ENCODE results near the gene DDA1. TPM values are rescaled to one million over a fixed set of nuclear protein-coding genes. Genes with fewer than 3 reads are reported as not detected.
A peak's percentile ranks its signal among the peaks of the same experiment; 100 is the strongest.

DDA1 gene
- total and polyA plus RNA-seq, 10 donors = 10.5 to 42.2 (median 23.5) TPM

GRCh38 chr19:17325133-17325532, 15.8 kb downstream of the DDA1 start:
- Histone ChIP-seq H3K36me3 (peaks cover 0 to 38% (median 21%) of the 10 kb centered on the region in 6 donors), H3K9me3 (no peaks in the 10 kb centered on the region), H3K4me1 (peaks cover 8 to 47% (median 29%) of the 10 kb centered on the region in 6 donors), H3K27ac (no peak overlapping the region), H3K27me3 (replicated peaks in 1 of 7) (peaks cover 0 to 21% (median 15%) of the 10 kb centered on the region in 7 donors), H3K4me3 (no peak overlapping the region)
- intact Hi-C loops (cut with DNase I; ENCODE audit: low total_unique reads) = no loop called here
- 92 to 97% (median 95%) methylated on average over 13 to 20 of the region's 20 CpGs for WGBS, 5 donors
- no peak for DNase-seq
- peak in 1 of 3 donors; percentile 38 for TF ChIP-seq POLR2AphosphoS5 (IDR thresholded peaks at IDR 0.05)
- TF ChIP-seq, protein P1, sequence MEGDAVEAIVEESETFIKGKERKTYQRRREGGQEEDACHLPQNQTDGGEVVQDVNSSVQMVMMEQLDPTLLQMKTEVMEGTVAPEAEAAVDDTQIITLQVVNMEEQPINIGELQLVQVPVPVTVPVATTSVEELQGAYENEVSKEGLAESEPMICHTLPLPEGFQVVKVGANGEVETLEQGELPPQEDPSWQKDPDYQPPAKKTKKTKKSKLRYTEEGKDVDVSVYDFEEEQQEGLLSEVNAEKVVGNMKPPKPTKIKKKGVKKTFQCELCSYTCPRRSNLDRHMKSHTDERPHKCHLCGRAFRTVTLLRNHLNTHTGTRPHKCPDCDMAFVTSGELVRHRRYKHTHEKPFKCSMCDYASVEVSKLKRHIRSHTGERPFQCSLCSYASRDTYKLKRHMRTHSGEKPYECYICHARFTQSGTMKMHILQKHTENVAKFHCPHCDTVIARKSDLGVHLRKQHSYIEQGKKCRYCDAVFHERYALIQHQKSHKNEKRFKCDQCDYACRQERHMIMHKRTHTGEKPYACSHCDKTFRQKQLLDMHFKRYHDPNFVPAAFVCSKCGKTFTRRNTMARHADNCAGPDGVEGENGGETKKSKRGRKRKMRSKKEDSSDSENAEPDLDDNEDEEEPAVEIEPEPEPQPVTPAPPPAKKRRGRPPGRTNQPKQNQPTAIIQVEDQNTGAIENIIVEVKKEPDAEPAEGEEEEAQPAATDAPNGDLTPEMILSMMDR (IDR thresholded peaks at IDR 0.05 in 8 of 11, conservative IDR thresholded peaks at IDR 0.05 in 3 of 11) = no peak

DNA sequence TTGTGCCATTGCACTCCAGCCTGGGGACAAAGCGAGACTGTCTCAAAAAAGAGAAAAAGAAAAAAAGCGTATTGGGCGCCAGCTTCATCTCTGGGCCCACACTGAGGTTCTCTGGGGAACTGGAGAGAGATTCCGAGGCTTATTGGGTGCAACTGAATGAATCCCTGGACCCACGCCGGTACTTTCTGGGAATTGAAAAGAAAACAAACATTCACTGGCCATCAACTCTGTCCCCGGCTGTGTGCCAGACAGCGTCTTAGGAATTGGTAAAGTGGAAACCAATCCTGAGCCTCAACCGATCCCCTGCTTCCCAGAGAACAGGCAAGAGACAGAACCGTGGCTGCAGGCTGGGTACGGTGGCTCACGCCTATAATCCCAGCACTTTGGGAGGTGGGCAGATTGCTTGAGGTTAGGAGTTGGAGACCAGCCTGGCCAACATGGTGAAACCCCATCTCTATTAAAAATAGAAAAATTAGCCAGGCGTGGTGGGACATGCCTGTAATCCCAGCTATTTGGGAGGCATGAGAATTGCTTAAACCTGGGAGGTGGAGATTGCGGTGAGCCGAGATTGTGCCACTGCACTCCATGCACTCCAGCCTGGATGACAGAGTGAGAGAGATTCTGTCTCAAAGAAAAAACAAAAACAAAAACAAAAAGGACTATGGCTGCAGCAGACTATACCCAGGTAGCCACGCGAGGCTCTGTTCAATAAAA, 16.7 kb downstream of the DDA1 start:
- 86 to 97% (median 91%) methylated on average over 17 of the region's 17 CpGs for WGBS, 5 donors
- Histone ChIP-seq H3K4me3 (no peak overlapping the region), H3K27ac (no peak overlapping the region), H3K36me3 (peaks cover 0 to 33% (median 12%) of the 10 kb centered on the region in 6 donors), H3K27me3 (replicated peaks in 1 of 7) (peaks cover 0 to 30% (median 21%) of the 10 kb centered on the region in 7 donors), H3K9me3 (no peaks in the 10 kb centered on the region), H3K4me1 (peaks cover 8 to 49% (median 29%) of the 10 kb centered on the region in 6 donors)
- TF ChIP-seq, protein P1 (IDR thresholded peaks at IDR 0.05 in 8 of 11, conservative IDR thresholded peaks at IDR 0.05 in 3 of 11) = no peak
- DNase-seq = no peak
- intact Hi-C loops (cut with DNase I; ENCODE audit: low total_unique reads) = no loop called here

GRCh38 chr19:17326595-17326966, 17.2 kb downstream of the DDA1 start:
- no peak overlapping the region for H3K27ac ChIP-seq
- TF ChIP-seq POLR2A (IDR thresholded peaks at IDR 0.05) (no peak), POLR2AphosphoS5 (IDR thresholded peaks at IDR 0.05) (no peak)
- TF ChIP-seq, protein P1 (IDR thresholded peaks at IDR 0.05 in 8 of 11, conservative IDR thresholded peaks at IDR 0.05 in 3 of 11) = no peak

DNA sequence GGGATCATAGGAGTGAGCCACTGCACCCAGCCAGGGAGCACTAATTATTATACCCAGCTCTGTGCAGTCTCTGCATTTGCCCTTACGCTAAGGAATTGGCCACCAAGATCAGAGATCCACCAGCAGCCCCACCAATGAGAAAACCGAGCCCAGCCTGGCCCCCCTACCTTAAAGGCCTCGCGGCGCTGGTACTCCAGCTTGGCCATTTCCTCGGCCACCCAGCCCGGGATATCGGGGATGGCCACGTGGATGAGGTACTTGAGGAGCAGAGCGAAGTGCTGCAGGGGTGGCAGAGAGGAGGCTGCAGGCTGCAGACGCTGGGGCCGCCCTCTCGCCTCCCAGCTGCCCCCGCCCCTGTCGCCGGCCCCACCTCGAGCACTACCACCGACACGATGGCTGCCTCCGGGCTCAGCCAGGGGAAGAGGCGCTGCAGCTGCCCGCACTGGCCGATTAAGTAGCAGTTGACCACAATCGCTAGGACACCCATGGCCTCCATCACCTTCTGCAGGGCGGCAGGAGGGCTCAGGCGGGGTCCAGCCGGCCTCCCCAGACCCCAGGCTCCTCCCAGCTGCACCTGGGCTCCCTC, 17.8 kb downstream of the DDA1 start:
- TF ChIP-seq POLR2AphosphoS5 (IDR thresholded peaks at IDR 0.05) (peak in 1 of 3 donors; percentile 11), POLR2A (IDR thresholded peaks at IDR 0.05) (no peak)
- no peak overlapping the region for H3K4me3 ChIP-seq
- peaks cover 0 to 22% (median 4%) of the 10 kb centered on the region in 6 donors for H3K36me3 ChIP-seq
- peaks cover 0 to 35% (median 21%) of the 10 kb centered on the region in 7 donors for H3K27me3 ChIP-seq (replicated peaks in 1 of 7)
- H3K4me1 ChIP-seq = peaks cover 8 to 49% (median 29%) of the 10 kb centered on the region in 6 donors
- no peaks in the 10 kb centered on the region for H3K9me3 ChIP-seq
- no peak for DNase-seq
- 88 to 96% (median 92%) methylated on average over 14 to 27 of the region's 27 CpGs for WGBS, 5 donors
- intact Hi-C loops (cut with DNase I; ENCODE audit: low total_unique reads) = no loop called here
- H3K27ac ChIP-seq = no peak overlapping the region

More at GRCh38 chr19:17326595-17326966, 17.2 kb downstream of the DDA1 start:
- peaks cover 0 to 35% (median 21%) of the 10 kb centered on the region in 7 donors for H3K27me3 ChIP-seq (replicated peaks in 1 of 7)
- H3K4me1 ChIP-seq = peaks cover 8 to 49% (median 29%) of the 10 kb centered on the region in 6 donors
- no peaks in the 10 kb centered on the region for H3K9me3 ChIP-seq
- intact Hi-C loops (cut with DNase I; ENCODE audit: low total_unique reads) = no loop called here
- peaks cover 0 to 28% (median 6%) of the 10 kb centered on the region in 6 donors for H3K36me3 ChIP-seq
- no peak overlapping the region for H3K4me3 ChIP-seq
- 79 to 90% (median 88%) methylated on average over 11 of the region's 11 CpGs for WGBS, 5 donors
- no peak for DNase-seq
